HG03139 (cell line): ENCODE results near the gene UBE2K.
"Not testable (repeated sequence)": the region's sequence is repeated elsewhere in the genome, so short reads cannot be mapped to it uniquely, and the experiment has no call there.

ENCODE experiments used
- ATAC-seq: cut with Tn5 transposase; IDR thresholded peaks from one replicate; pipeline ENCODE4 v1.9.1; 2021; ENCODE audit not compliant: unreplicated experiment

UBE2K gene

GRCh38 chr4:39697740-39698423 lies at the start of gene UBE2K:
Gene UBE2K, plus strand, starts transcription at chr4:39698136. Its CDS starts 192 bp downstream, at chr4:39698328.
- ATAC-seq, result peak; percentile 88

GRCh38 chr4:39648213-39648612 lies 49.7 kb upstream of the UBE2K start:
- ATAC-seq, result no peak

GRCh38 chr4:39648827-39649558 lies 48.9 kb upstream of the UBE2K start:
- ATAC-seq, result no peak

- ATAC-seq, result no peak
These were observed 48.2 kb upstream of the UBE2K start for GRCh38 chr4:39649639-39650265.

GRCh38 chr4:39651586-39651985 lies 46.4 kb upstream of the UBE2K start:
- ATAC-seq, result not testable (repeated sequence)

GRCh38 chr4:39655211-39655610 lies 42.7 kb upstream of the UBE2K start:
- no peak for ATAC-seq

- ATAC-seq, result no peak
These were observed 42.1 kb upstream of the UBE2K start for GRCh38 chr4:39655876-39656275.

- ATAC-seq, result not testable (repeated sequence)
These were observed 41.3 kb upstream of the UBE2K start for GRCh38 chr4:39656638-39657037.

- ATAC-seq, result peak; percentile 63
These were observed 40.5 kb upstream of the UBE2K start for GRCh38 chr4:39657465-39657864.

GRCh38 chr4:39658756-39659155 lies 39.2 kb upstream of the UBE2K start:
- no peak for ATAC-seq

- ATAC-seq, result no peak
These were observed 37.9 kb upstream of the UBE2K start for GRCh38 chr4:39660045-39660444.

- no peak for ATAC-seq
These were observed 37.2 kb upstream of the UBE2K start for GRCh38 chr4:39660757-39661156.

GRCh38 chr4:39662683-39663082 lies 35.3 kb upstream of the UBE2K start:
- ATAC-seq, result no peak

GRCh38 chr4:39664828-39665731 lies 32.9 kb upstream of the UBE2K start:
- no peak for ATAC-seq

GRCh38 chr4:39667706-39668105 lies 30.2 kb upstream of the UBE2K start:
- ATAC-seq, result no peak

GRCh38 chr4:39668887-39669286 lies 29.0 kb upstream of the UBE2K start:
- no peak for ATAC-seq

GRCh38 chr4:39670296-39670695 lies 27.6 kb upstream of the UBE2K start:
- ATAC-seq, result not testable (repeated sequence)

GRCh38 chr4:39675681-39676080 lies 22.3 kb upstream of the UBE2K start:
- not testable (repeated sequence) for ATAC-seq

- not testable (repeated sequence) for ATAC-seq
These were observed 16.9 kb upstream of the UBE2K start for GRCh38 chr4:39681003-39681402.

GRCh38 chr4:39682138-39682537 lies 15.8 kb upstream of the UBE2K start:
- peak; percentile 80 for ATAC-seq

- ATAC-seq, result no peak
These were observed 11.9 kb upstream of the UBE2K start for GRCh38 chr4:39685990-39686389.
